ENCODE results near the gene FAM222A. TPM values are rescaled to one million over a fixed set of nuclear protein-coding genes. Genes with fewer than 3 reads are reported as not detected.

The FAM222A gene
- total RNA-seq, 1 donor from 2014 or later: 2.5 TPM

DNA sequence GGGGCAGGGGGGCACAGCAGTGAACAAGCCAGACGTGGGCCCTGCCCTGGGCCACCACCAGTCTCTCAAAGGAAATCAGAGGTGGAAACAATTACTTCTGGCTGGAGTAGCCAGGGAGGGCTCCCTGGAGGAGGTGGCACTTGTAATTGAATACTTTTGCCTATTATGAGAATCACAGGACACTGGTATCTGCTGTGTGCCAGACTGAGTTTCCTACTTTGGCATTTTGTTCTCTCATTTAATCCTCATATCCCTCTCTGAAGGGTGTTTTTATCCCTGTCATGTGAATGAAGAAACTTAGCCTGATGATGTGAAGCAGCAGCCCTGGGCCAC, 7.2 kb downstream of the FAM222A start:
- Mint-ChIP-seq H3K27me3 (ENCODE audit: insufficient read depth, low read depth) (peaks cover 2% of the 10 kb centered on the region), H3K9me3 (no peaks in the 10 kb centered on the region), H3K27ac (no peak overlapping the region), H3K4me1 (peaks cover 63% of the 10 kb centered on the region), H3K4me3 (no peak overlapping the region), H3K36me3 (no peaks in the 10 kb centered on the region)
- TF ChIP-seq, protein P1, sequence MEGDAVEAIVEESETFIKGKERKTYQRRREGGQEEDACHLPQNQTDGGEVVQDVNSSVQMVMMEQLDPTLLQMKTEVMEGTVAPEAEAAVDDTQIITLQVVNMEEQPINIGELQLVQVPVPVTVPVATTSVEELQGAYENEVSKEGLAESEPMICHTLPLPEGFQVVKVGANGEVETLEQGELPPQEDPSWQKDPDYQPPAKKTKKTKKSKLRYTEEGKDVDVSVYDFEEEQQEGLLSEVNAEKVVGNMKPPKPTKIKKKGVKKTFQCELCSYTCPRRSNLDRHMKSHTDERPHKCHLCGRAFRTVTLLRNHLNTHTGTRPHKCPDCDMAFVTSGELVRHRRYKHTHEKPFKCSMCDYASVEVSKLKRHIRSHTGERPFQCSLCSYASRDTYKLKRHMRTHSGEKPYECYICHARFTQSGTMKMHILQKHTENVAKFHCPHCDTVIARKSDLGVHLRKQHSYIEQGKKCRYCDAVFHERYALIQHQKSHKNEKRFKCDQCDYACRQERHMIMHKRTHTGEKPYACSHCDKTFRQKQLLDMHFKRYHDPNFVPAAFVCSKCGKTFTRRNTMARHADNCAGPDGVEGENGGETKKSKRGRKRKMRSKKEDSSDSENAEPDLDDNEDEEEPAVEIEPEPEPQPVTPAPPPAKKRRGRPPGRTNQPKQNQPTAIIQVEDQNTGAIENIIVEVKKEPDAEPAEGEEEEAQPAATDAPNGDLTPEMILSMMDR (IDR thresholded peaks at IDR 0.05): no peak
- H3K9ac ChIP-seq: no peak overlapping the region
- peaks cover 87% of the 10 kb centered on the region for H3K4me1 ChIP-seq
- H3K4me2 ChIP-seq: peak overlapping the region; percentile 81
- H3K27ac ChIP-seq: no peak overlapping the region
- H3K36me3 ChIP-seq: no peaks in the 10 kb centered on the region
- no peaks in the 10 kb centered on the region for H3K9me3 ChIP-seq (ENCODE audit: low read depth)
- H3K27me3 ChIP-seq: peaks cover 46% of the 10 kb centered on the region
- H4K20me1 ChIP-seq (ENCODE audit: low read depth): peaks cover 100% of the 10 kb centered on the region
- H2AFZ ChIP-seq (replicated peaks): no peak overlapping the region
- H3K79me2 ChIP-seq (ENCODE audit: low read depth): no peaks in the 10 kb centered on the region
- peaks cover 59% of the 10 kb centered on the region for H3F3A ChIP-seq (ENCODE audit: low read depth)
- DNase-seq (ENCODE audit: low spot score): no peak
- H3K4me3 ChIP-seq: no peak overlapping the region

DNA sequence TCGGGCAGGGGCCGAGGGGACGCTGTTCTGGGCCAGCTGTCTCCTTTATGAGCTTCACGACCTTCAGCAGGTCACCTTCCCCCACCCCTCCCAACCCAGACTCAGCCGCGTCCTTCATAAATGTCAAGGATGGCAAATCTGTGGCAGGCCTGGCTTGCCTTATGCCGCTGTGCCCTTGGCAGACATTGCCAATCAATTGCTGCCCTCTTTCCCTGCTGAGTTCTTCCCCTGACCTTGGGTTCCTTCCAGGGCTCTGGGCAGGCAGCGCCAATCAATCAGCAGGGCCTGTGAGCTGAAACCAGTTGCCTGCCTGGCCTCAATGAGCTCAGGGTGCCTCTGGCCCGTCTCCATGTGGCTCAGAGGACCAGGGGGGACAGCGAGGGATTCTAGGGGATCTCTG, 7.7 kb downstream of the FAM222A start:
- Histone ChIP-seq H3K4me3 (no peak overlapping the region), H3K79me2 (ENCODE audit: low read depth) (no peaks in the 10 kb centered on the region), H3K27ac (no peak overlapping the region), H3K27me3 (peaks cover 42% of the 10 kb centered on the region), H3K36me3 (no peaks in the 10 kb centered on the region), H3K4me1 (peaks cover 87% of the 10 kb centered on the region), H3K4me2 (no peak overlapping the region), H3F3A (ENCODE audit: low read depth) (peaks cover 54% of the 10 kb centered on the region), H3K9ac (no peak overlapping the region), H2AFZ (replicated peaks) (no peak overlapping the region), H3K9me3 (ENCODE audit: low read depth) (no peaks in the 10 kb centered on the region), H4K20me1 (ENCODE audit: low read depth) (peaks cover 100% of the 10 kb centered on the region)
- no peak for DNase-seq (ENCODE audit: low spot score)
- H3K9me3 Mint-ChIP-seq: no peaks in the 10 kb centered on the region
- peaks cover 61% of the 10 kb centered on the region for H3K4me1 Mint-ChIP-seq
- H3K36me3 Mint-ChIP-seq: no peaks in the 10 kb centered on the region
- peaks cover 2% of the 10 kb centered on the region for H3K27me3 Mint-ChIP-seq (ENCODE audit: insufficient read depth, low read depth)
- H3K27ac Mint-ChIP-seq: peak overlapping the region; percentile 72
- TF ChIP-seq EZH2 (IDR thresholded peaks at IDR 0.05) (no peak), EZH2phosphoT487 (IDR thresholded peaks at IDR 0.05) (no peak)
- TF ChIP-seq, protein P1 (IDR thresholded peaks at IDR 0.05): no peak
- H3K4me3 Mint-ChIP-seq: peak overlapping the region; percentile 33

DNA sequence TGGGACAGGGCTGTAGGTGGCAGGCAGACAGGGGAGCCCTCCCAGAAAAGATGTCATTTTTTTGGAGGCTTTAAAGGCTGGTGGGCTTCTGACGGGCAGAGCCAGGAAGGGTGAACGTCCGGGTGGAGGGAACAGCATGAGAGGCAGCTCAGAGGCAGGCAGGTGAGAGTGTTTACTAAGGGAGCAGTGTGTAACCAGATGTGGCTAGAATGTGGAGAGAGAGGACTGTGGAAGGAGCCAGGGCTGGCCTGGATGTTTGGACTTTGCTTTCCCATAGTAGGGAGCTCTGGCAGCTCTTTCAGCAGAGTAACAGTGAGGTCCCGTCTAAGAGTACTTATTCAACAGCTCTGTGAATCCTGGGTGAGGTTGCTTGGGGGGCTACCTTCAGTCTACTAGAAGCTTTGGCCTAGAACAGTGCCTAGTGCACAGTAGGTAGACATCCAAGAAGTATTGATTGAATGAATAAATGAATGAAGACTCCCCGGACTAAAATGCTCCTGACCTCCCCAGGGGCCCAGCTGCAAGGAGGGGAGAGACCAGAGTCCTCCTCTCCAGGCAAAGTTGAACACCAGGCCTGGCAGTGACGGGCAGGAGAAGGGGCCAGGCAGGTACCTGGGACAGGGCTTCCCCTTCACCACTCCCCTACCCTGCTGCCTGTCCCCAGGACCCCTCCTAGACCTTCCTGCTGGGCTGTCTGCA, 8.5 kb downstream of the FAM222A start:
- H3K4me3 ChIP-seq: no peak overlapping the region
- H3K4me2 ChIP-seq: peak overlapping the region; percentile 39
- H3K4me1 ChIP-seq: peaks cover 87% of the 10 kb centered on the region
- no peak overlapping the region for H3K27ac ChIP-seq
- H3K9me3 ChIP-seq (ENCODE audit: low read depth): no peaks in the 10 kb centered on the region
- no peak overlapping the region for H2AFZ ChIP-seq (replicated peaks)
- H3K79me2 ChIP-seq (ENCODE audit: low read depth): no peaks in the 10 kb centered on the region
- peaks cover 33% of the 10 kb centered on the region for H3K27me3 ChIP-seq
- no peaks in the 10 kb centered on the region for H3K9me3 Mint-ChIP-seq
- no peak overlapping the region for H3K27ac Mint-ChIP-seq
- DNase-seq (ENCODE audit: low spot score): no peak
- peak overlapping the region; percentile 67 for H3K4me3 Mint-ChIP-seq
- H3K36me3 Mint-ChIP-seq: no peaks in the 10 kb centered on the region
- H3K4me1 Mint-ChIP-seq: peaks cover 61% of the 10 kb centered on the region
- peaks cover 100% of the 10 kb centered on the region for H4K20me1 ChIP-seq (ENCODE audit: low read depth)
- H3F3A ChIP-seq (ENCODE audit: low read depth): peaks cover 45% of the 10 kb centered on the region
- no peaks in the 10 kb centered on the region for H3K36me3 ChIP-seq
- H3K27me3 Mint-ChIP-seq (ENCODE audit: insufficient read depth, low read depth): peaks cover 4% of the 10 kb centered on the region
- no peak for TF ChIP-seq EZH2 (IDR thresholded peaks at IDR 0.05)
- TF ChIP-seq, protein P1 (IDR thresholded peaks at IDR 0.05): no peak
- TF ChIP-seq EZH2phosphoT487 (IDR thresholded peaks at IDR 0.05): no peak
- H3K9ac ChIP-seq: no peak overlapping the region
